AG20443 (cell line): ENCODE results near the gene FBXO4.
"Not testable (repeated sequence)": the region's sequence is repeated elsewhere in the genome, so short reads cannot be mapped to it uniquely, and the experiment has no call there.

Source experiments
- DNase-seq: peaks from one replicate; pipeline ENCODE4 v3.0.0; 2012; ENCODE audit warnings: low spot score, mixed read lengths

Gene FBXO4

GRCh38 chr5:41924526-41924871 lies 582 bp upstream of the FBXO4 start:
- DNase-seq = no peak

DNA sequence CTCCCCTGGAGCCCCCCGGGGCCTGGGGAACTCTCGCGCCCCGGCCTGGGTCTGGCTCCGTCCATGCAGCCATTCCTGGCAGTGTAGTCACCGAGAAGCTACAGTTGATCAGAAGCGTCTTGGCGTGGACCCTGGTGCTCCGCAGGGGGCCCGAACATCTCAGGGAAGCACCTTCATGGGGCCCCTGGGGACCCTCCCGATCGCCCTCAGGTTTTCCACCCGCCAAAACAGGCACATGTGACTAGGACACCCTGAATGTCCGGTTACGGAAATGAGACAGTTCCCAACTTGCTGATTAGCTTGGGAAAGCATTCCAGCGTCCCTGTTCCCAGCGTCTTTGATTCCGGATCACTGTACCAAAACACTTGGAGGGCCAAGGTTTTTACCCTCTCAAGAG lies 472 bp downstream of the FBXO4 start:
- DNase-seq = no peak

DNA sequence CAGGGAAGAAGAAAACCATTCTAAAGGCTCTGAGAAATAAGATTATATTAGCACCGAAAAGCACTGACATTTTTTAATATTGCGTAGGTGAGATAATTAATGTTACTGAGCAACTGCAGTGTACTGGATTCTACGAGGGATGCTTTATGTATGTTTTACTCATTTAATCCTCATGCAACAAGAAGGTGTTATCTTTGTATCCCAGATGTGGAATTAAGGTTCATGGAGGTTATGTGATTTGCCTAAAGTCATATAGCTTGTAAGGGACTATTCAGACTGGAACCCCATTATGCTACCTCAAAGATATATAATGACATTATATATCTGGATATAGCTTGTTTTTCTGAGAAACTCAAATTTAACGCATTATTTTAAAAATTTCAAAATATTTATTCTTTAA lies 2.5 kb downstream of the FBXO4 start:
- DNase-seq = no peak

DNA sequence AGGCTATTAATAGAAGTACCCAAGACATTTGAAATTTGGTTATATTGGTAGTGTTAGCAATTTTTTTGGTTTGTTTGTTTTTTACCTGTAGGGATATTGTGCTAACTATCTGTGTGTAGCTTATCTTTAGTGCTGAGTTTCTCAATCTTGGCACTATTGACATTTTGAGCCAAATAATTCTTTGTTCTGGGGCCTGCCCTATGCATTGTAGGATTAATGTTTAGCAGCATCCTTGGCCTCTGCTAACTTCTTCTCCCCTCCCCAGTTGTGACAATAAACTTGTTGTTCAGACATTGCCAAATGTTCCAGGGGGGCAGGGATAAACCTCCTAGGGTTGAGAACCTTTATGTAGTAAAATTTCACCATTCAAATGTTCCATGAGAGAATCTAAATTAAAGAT lies 4.0 kb downstream of the FBXO4 start:
- no peak for DNase-seq

GRCh38 chr5:41932770-41933169 lies 7.7 kb downstream of the FBXO4 start:
- no peak for DNase-seq

DNA sequence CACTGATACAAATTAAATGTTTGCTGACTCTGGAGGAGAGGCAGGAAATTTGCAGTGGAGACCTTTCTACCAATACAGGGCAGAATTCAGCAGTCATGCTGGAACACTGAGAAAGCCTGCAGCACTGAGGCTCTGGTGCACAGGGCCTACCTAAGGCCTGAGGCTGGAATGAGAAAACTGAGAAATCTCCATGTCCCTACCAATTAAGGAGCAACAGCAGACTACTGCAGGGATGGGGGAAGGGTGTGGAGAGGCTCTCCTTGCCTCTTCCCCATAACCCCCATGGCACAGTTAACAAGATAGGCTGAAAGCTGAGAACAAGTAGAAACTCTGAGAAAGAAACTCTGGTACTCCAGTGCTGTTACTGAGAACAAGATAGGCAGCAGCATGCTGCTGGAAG lies 10.5 kb downstream of the FBXO4 start:
- DNase-seq = no peak

DNA sequence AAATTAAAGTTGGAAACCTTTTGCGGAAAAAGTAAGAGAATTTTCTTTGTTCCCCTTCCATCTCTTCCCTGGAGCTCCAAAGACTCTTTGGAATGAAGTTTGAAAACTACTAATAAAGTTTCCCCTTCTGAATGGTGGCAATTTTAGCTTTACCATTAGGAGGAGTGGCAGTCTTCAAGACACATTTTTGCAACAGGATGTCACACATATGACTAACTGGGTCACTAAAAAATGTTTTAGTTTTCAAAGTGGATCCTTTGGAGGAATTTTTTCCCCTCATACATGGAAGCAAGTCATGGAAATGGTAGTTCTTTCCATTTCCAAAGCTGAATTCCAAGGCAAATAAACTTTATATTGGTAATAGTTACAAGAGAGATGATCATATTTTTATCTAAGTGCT lies 15.6 kb downstream of the FBXO4 start:
- DNase-seq = peak; percentile 13

DNA sequence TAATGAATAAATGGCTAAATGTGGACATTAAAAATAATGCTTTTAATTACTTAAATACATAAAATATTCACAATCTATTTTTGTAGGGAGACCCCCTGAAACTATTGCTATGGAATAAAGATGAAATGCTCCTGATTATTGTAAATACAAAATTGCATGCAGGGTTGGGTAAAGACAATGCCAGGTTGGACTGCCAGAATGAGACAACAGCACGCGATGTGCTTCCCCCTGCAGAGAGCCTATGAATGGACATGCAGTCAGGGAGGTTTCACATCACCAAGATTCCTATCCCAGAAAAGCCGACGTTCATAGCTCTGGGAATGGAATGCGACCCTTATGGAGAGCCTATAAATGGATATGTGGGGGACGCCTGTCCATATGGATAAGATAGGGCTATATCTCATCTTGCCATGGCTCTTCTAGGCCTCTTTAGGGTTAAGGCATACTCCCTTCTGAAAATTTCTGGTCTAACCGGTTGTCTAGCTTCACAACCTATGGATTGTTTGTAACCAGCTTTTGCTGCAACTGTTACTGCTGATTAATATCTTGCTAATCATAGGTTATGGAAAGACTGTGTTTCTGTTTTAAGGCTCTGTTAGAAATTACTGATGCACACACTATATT lies 20.4 kb downstream of the FBXO4 start:
- DNase-seq = not testable (repeated sequence)

DNA sequence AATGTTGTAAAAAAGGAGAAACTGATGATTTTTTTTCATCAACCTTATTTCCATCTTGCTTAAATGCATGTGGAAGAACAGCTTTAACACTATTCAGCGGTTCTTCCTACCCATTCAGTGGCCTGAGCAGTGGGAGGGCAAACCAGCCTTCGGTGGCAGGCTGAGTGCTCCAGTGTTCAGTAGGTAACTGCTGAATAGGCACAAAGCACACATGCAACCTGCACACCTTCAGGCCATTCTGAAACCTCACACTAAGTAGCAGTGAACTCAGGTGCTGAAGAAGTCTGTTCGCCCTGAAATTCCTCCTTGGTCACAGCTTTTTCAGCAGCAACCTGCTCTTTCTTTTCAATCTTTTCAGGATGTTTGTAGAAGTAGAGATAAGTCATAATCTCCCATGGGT lies 26.1 kb downstream of the FBXO4 start:
- no peak for DNase-seq

GRCh38 chr5:41954286-41954685 lies 29.2 kb downstream of the FBXO4 start:
- DNase-seq = no peak

- DNase-seq = no peak
Measured at GRCh38 chr5:41955432-41956024, 30.4 kb downstream of the FBXO4 start.

DNA sequence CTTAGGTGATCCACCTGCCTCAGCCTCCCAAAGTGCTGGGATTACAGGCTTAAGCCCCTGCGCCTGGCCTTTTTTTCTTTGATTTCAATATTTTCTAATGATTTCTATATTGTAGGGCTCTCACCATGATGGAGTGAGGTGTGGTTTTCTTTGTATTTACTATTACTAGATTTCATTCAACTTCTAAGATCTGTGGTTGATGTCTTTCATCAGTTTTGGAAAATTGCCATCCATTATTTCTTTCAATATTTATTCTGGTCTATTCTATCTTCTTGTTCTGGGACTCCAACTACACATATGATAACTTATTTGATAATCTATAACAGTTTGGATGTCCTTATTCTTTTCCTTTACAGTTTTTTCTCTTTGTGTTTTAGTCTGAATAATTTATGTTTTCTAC lies 31.9 kb downstream of the FBXO4 start:
- no peak for DNase-seq

- no peak for DNase-seq
Measured at GRCh38 chr5:41960481-41960880, 35.4 kb downstream of the FBXO4 start.

DNA sequence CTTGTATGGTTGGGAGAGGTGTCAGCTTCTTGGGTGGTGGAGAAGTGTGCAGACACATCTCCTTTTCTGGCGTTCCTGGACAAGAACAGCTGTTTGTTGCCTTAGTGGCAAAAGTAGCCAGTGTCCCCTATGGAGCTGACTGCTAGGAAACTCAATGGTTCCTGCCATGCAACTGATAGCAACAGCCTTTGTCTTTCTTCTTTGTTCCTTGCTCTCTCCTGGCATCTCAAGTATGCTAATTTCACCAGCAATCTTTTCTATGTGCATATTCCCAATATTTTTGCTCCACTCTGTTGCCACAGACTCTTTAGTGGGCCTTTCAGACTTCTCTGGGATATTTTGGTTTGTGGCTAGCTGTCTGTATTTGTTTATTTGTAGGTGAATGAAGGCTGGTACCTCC lies 36.7 kb downstream of the FBXO4 start:
- no peak for DNase-seq

DNA sequence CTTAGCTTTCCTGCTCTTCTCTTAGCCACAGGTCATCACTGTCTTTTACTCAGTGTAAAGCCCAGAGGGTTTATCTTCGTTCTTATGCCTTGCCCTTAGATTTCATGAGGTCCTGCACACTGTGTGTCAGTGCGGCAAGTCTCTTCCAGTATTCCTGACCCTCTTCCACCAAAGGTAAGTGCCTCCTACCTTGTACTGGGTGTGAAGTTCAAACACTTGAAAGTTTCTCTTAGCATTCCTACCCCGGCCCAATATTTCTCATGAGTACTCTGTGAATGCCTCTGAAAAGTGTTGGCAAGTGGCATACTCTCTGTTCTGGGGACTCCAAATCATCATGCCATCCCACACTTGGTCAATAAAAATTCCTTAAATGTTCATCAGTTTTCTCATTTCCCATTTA lies 37.4 kb downstream of the FBXO4 start:
- no peak for DNase-seq

GRCh38 chr5:41966401-41967105 lies 41.5 kb downstream of the FBXO4 start:
- DNase-seq = no peak

GRCh38 chr5:41967401-41967800 lies 42.3 kb downstream of the FBXO4 start:
- no peak for DNase-seq

DNA sequence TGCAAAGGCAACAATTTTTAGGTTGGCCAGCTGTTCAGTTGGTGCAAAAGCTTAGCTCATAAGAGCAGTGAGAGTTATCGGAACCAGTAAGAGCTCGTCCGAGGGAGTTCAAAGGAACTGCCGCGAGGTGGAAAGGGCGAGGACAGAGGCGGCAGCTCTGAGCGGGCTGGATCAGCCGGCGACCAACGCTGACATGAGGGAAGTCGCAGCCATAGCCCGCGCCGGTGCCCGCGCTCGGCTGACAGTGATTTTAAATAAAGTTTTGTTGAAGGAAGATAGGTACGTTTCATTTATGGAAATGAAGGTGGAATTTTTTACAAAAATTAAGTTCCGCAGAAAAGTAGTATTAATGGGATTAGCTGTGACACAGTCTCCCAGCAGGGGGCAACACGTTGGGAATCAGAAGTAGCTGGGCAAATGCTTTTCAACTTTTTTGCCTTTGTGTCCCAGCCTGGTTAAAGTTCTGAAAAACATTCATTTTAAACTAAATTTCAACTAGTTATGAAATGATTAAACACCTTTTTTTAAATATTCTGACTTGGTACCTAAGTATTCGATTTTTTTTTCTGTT lies 43.2 kb downstream of the FBXO4 start:
- DNase-seq = no peak

GRCh38 chr5:41973087-41973486 lies 48.0 kb downstream of the FBXO4 start:
- DNase-seq = no peak

- DNase-seq = no peak
Measured at GRCh38 chr5:41973887-41974286, 48.8 kb downstream of the FBXO4 start.

- peak; percentile 12 for DNase-seq
Measured at GRCh38 chr5:41978676-41979075, 53.6 kb downstream of the FBXO4 start.

DNA sequence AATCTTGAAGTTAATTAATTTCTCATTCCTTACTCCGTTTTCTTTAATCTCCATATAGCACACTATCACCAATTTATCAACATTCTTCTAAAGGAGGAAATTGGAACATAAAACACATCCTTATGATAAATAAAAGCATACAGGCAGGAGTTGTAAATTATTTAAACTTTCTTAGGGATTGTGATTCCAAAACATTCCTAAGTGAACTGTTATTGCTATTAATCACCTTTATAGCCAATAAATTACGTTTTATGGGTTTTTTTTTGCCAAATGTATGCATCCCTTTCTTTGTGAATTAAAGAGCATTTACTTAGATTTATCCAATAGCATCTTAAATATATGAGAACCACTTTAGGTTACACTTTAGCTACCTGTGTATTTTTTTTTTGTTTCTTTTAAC lies 55.3 kb downstream of the FBXO4 start:
- no peak for DNase-seq

GRCh38 chr5:41980870-41981269 lies 55.8 kb downstream of the FBXO4 start:
- no peak for DNase-seq
